Measurements from ENCODE around the gene PLA2G4C. TPM values are rescaled to one million over a fixed set of nuclear protein-coding genes. Genes with fewer than 3 reads are reported as not detected.

PLA2G4C gene, protein sequence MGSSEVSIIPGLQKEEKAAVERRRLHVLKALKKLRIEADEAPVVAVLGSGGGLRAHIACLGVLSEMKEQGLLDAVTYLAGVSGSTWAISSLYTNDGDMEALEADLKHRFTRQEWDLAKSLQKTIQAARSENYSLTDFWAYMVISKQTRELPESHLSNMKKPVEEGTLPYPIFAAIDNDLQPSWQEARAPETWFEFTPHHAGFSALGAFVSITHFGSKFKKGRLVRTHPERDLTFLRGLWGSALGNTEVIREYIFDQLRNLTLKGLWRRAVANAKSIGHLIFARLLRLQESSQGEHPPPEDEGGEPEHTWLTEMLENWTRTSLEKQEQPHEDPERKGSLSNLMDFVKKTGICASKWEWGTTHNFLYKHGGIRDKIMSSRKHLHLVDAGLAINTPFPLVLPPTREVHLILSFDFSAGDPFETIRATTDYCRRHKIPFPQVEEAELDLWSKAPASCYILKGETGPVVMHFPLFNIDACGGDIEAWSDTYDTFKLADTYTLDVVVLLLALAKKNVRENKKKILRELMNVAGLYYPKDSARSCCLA
- 110 TPM for total RNA-seq

GRCh38 chr19:48110350-48110966, at the start of gene PLA2G4C:
Gene PLA2G4C, minus strand, starts transcription at chr19:48110817. Its CDS starts 4,288 bp downstream, at chr19:48106529.
- no peaks in the 10 kb centered on the region for H3K27me3 ChIP-seq
- peak; percentile 75 to 95 for DNase-seq (ENCODE audit: low spot score in 2 of 2)
- peak within 1 kb of the TSS; percentile 91 to 93 for H3K27ac ChIP-seq
- intact Hi-C loops (cut with DNase I): no loop called here
- H3K9me3 ChIP-seq: no peaks in the 10 kb centered on the region
- TF ChIP-seq CTCF (IDR thresholded peaks at IDR 0.05): no peak
- H3K36me3 ChIP-seq: no peaks in the 10 kb centered on the region
- peaks cover 0 to 17% of the 10 kb centered on the region in 2 donors for H3K4me1 ChIP-seq
- H3K4me3 ChIP-seq: peak within 1 kb of the TSS; percentile 56 to 59

DNA sequence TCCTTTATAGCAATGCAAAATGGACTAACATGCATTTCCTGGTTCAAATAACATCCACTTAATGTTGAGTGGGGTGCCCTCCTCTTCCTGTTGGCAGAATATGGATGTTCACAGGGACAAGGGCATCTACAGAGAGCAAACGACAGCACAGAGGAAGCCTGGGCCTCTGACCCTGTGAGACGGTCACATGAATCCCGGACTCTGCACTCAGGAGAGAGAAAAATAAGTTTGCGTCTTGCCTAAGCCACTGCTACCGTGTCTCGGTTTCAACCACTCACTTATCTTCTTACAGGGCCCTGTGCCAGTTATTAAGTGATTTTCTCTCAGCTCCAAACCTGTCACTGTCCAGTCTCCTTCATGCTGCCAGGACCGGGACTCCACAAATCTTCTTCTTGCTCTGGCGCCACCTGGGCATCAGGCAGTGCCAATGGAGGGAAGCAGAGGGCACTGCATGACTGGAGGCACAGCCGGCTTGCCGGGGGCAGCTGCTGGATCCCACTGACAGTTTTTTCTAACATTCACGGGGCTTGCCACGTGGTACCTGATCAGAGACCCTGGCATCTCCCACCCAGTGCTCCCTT, 47.7 kb upstream of the PLA2G4C start:
- Histone ChIP-seq H3K36me3 (peaks cover 3 to 17% of the 10 kb centered on the region in 2 donors), H3K4me3 (no peak overlapping the region), H3K9me3 (no peaks in the 10 kb centered on the region), H3K4me1 (no peaks in the 10 kb centered on the region), H3K27ac (no peak overlapping the region), H3K27me3 (no peaks in the 10 kb centered on the region)
- intact Hi-C loops (cut with DNase I): no loop called here
- TF ChIP-seq CTCF (IDR thresholded peaks at IDR 0.05): no peak
- DNase-seq (ENCODE audit: low spot score in 2 of 2): no peak

GRCh38 chr19:48154003-48154402, 43.4 kb upstream of the PLA2G4C start:
- Histone ChIP-seq H3K27me3 (no peaks in the 10 kb centered on the region), H3K4me1 (no peaks in the 10 kb centered on the region), H3K9me3 (no peaks in the 10 kb centered on the region), H3K4me3 (no peak overlapping the region), H3K27ac (no peak overlapping the region), H3K36me3 (peaks cover 0 to 5% of the 10 kb centered on the region in 2 donors)
- no peak for DNase-seq (ENCODE audit: low spot score in 2 of 2)
- TF ChIP-seq CTCF (IDR thresholded peaks at IDR 0.05): no peak
- intact Hi-C loops (cut with DNase I): no loop called here

- peaks cover 0 to 10% of the 10 kb centered on the region in 2 donors for H3K36me3 ChIP-seq
- no peaks in the 10 kb centered on the region for H3K27me3 ChIP-seq
- TF ChIP-seq CTCF (IDR thresholded peaks at IDR 0.05): peak; percentile 83 to 88 (median 85)
- H3K4me1 ChIP-seq: no peaks in the 10 kb centered on the region
- H3K9me3 ChIP-seq: no peaks in the 10 kb centered on the region
- peak in 1 of 2 donors; percentile 79 for DNase-seq (ENCODE audit: low spot score in 2 of 2)
- intact Hi-C loops (cut with DNase I): loop anchor here (1.0 kb wide), 1 partner anchor 45 kb away; no protein-coding TSS in a partner anchor
- H3K4me3 ChIP-seq: no peak overlapping the region
- peak overlapping the region in 1 of 2 donors; percentile 18 for H3K27ac ChIP-seq
These were observed 41.9 kb upstream of the PLA2G4C start for GRCh38 chr19:48152551-48152950.

DNA sequence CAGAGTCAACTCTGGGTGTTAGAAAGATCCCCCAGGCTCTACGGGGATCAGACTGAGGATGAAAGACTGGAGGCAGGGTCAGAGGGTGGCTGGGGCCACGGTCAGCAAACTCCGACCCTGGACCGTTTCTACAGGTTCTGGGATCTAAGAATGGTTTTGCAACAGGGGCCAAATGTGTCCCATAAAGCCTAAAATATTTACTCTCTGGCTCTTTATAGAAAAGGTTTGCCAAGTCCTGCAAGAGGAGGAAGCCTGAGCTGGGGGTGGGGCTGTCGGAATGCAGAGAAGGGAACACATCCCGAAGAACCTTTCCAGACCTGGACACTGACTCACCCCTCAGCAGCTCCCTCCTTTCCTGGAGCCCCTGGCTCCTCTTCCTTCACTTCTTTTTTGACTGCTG, 38.8 kb upstream of the PLA2G4C start:
- no peak for TF ChIP-seq CTCF (IDR thresholded peaks at IDR 0.05)
- H3K27me3 ChIP-seq: no peaks in the 10 kb centered on the region
- H3K4me1 ChIP-seq: no peaks in the 10 kb centered on the region
- no peak overlapping the region for H3K27ac ChIP-seq
- H3K36me3 ChIP-seq: peaks cover 2 to 10% of the 10 kb centered on the region in 2 donors
- no peak overlapping the region for H3K4me3 ChIP-seq
- no peak for DNase-seq (ENCODE audit: low spot score in 2 of 2)
- intact Hi-C loops (cut with DNase I): no loop called here
- no peaks in the 10 kb centered on the region for H3K9me3 ChIP-seq

All from ascending aorta (tissue), 2 donors.